Keratinocyte (primary cell): ENCODE measurements around the gene AMDHD2. TPM values are rescaled to one million over a fixed set of nuclear protein-coding genes. Genes with fewer than 3 reads are reported as not detected.
A peak's percentile ranks its signal among the peaks of the same experiment; 100 is the strongest.

ENCODE experiments used
- DNase-seq: peaks from one replicate; pipeline ENCODE4 v3.0.0-alpha.2; 2011; ENCODE audit warnings: low read depth, missing footprints, low spot score
- FAIRE-seq: peaks from 2 replicates; lab custom pipeline; 2011; peaks lifted over from hg19 to GRCh38; lab: Jason Lieb, UNC
- H2AFZ ChIP-seq: 2 replicates; pipeline ENCODE4 v1.6.0; 2012; ENCODE audit warnings: low read length, control low read depth, inconsistent platforms; ENCODE audit not compliant: control insufficient read depth
- H3K27ac ChIP-seq: 2 replicates; pipeline ENCODE4 v1.5.1; 2011; ENCODE audit warnings: low read length; ENCODE audit not compliant: control insufficient read depth, insufficient read depth
- H3K27me3 ChIP-seq: 3 replicates; pipeline ENCODE4 v1.6.0; 2011; ENCODE audit warnings: low read length; ENCODE audit not compliant: control insufficient read depth, insufficient read depth; ENCODE audit errors: extremely low read depth
- H3K36me3 ChIP-seq, 2 experiments: 2 replicates in 1 of 2; 3 replicates in 1 of 2; pipeline ENCODE4 v1.5.1; 2011; ENCODE audit warnings: low read length in 2 of 2, mild to moderate bottlenecking in 1 of 2; ENCODE audit not compliant: control insufficient read depth in 2 of 2, insufficient read depth in 2 of 2; ENCODE audit errors: extremely low read depth in 1 of 2
- H3K4me1 ChIP-seq: 3 replicates; pipeline ENCODE4 v1.5.1; 2011; ENCODE audit warnings: low read length; ENCODE audit not compliant: control insufficient read depth, insufficient read depth; ENCODE audit errors: extremely low read depth
- H3K4me2 ChIP-seq: 3 replicates; pipeline ENCODE4 v1.6.0; 2011; ENCODE audit warnings: low read depth, low read length; ENCODE audit not compliant: control insufficient read depth, insufficient read depth; ENCODE audit errors: extremely low read depth
- H3K4me3 ChIP-seq, 3 experiments: fragments of 200-600 bp in 1 of 3; sonication (generic) in 1 of 3; 2 replicates in 2 of 3; 3 replicates in 1 of 3; pipeline ENCODE4 v1.5.1; 2011 to 2016; ENCODE audit warnings: low read length in 3 of 3, mild to moderate bottlenecking in 3 of 3, control low read depth in 2 of 3, inconsistent platforms in 1 of 3, low read depth in 1 of 3, mixed read lengths in 1 of 3, mixed run types in 1 of 3, moderate library complexity in 1 of 3; ENCODE audit not compliant: control insufficient read depth in 2 of 3, insufficient read depth in 2 of 3; ENCODE audit errors: extremely low read depth in 1 of 3
- H3K79me2 ChIP-seq: 2 replicates; pipeline ENCODE4 v1.6.0; 2012; ENCODE audit warnings: low read length; ENCODE audit not compliant: control insufficient read depth, insufficient read depth
- H3K9ac ChIP-seq: 3 replicates; pipeline ENCODE4 v1.6.0; 2011; ENCODE audit warnings: low read length; ENCODE audit not compliant: control insufficient read depth, insufficient read depth; ENCODE audit errors: extremely low read depth
- H3K9me1 ChIP-seq: 3 replicates; pipeline ENCODE4 v1.6.0; 2011; ENCODE audit warnings: low read length; ENCODE audit not compliant: control insufficient read depth, insufficient read depth; ENCODE audit errors: extremely low read depth
- H3K9me3 ChIP-seq: 2 replicates; pipeline ENCODE4 v1.5.1; 2012; ENCODE audit warnings: low read depth, low read length; ENCODE audit not compliant: control insufficient read depth
- H4K20me1 ChIP-seq: 3 replicates; pipeline ENCODE4 v1.6.0; 2011; ENCODE audit warnings: low read length; ENCODE audit not compliant: control insufficient read depth, insufficient read depth; ENCODE audit errors: extremely low read depth
- CTCF ChIP-seq, 3 experiments: IDR thresholded peaks in 1 of 3; conservative IDR thresholded peaks in 1 of 3; optimal IDR thresholded peaks in 1 of 3; 2 replicates in 2 of 3; 3 replicates in 1 of 3; pipeline versions ENCODE3 to v1.5.1; 2011; ENCODE audit warnings: low read length in 3 of 3, mild to moderate bottlenecking in 3 of 3, moderate library complexity in 2 of 3, control low read depth in 1 of 3, inconsistent platforms in 1 of 3; ENCODE audit not compliant: insufficient read depth in 2 of 3; ENCODE audit errors: extremely low read depth in 1 of 3
- EZH2 ChIP-seq: IDR thresholded peaks from one replicate; pipeline ENCODE4 v1.6.1; 2012; ENCODE audit warnings: inconsistent platforms, mild to moderate bottlenecking, low read length, moderate library complexity
- dilution Hi-C: fragments of 300-500 bp; cut with MboI; formaldehyde crosslinking; loops from one replicate; pipeline ENCODE4 v1.7.0; 2020; ENCODE audit warnings: low sequenced_read_pairs; ENCODE audit not compliant: extremely low pct_ligation_motif_present
- polyA plus RNA-seq, 5 experiments: library from polyadenylated mRNA; depleted of rRNA in 3 of 5; stranded (reverse) in 3 of 5; stranded (forward) in 1 of 5; unstranded in 1 of 5; fragments of >200 nt; gene quantifications; 1 replicate in 1 of 5; 2 replicates in 3 of 5; 3 replicates in 1 of 5; pipeline versions ENCODE4 v1.2.1 to v1.2.3, GENCODE V29; 2011 to 2012; ENCODE audit warnings: missing spikeins in 2 of 5, low read depth in 1 of 5, low replicate concordance in 1 of 5

Gene AMDHD2
- polyA plus RNA-seq, 1 donor (not counting 4 experiments of a cell fraction or from before 2014, with no cell fraction given) = 8.9 TPM

GRCh38 chr16:2473999-2474876, 45.9 kb upstream of the AMDHD2 start:
- Histone ChIP-seq H3K9me1 (no peaks in the 10 kb centered on the region), H3K4me3 (peak overlapping the region; percentile 76 to 88 (median 82)), H3K27ac (peak overlapping the region; percentile 52), H3K79me2 (no peaks in the 10 kb centered on the region), H3K4me2 (peak overlapping the region; percentile 77), H2AFZ (peak overlapping the region; percentile 74), H3K36me3 (peaks cover 0 to under 1% of the 10 kb centered on the region in 2 experiments), H3K27me3 (peaks cover 25% of the 10 kb centered on the region), H3K9me3 (no peaks in the 10 kb centered on the region), H4K20me1 (peaks cover 9% of the 10 kb centered on the region), H3K4me1 (peaks cover 13% of the 10 kb centered on the region), H3K9ac (peak overlapping the region; percentile 75)
- DNase-seq (no peak), FAIRE-seq (no peak)
- TF ChIP-seq CTCF (optimal IDR thresholded peaks at IDR 0.05 in 1 of 3, IDR thresholded peaks at IDR 0.05 in 1 of 3, conservative IDR thresholded peaks at IDR 0.05 in 1 of 3; ENCODE audit: extremely low read depth in 1 of 3, insufficient read depth in 2 of 3, low read length in 3 of 3) (peak in 2 of 3 experiments; percentile 18 to 73), EZH2 (no peak)
- dilution Hi-C loops = no loop called here

GRCh38 chr16:2474877-2475412, 45.2 kb upstream of the AMDHD2 start, which contains the start of gene TBC1D24:
TSS of gene TBC1D24 (plus strand) at chr16:2475127. CDS start at chr16:2496149, 21,022 bp downstream.
- DNase-seq (no peak), FAIRE-seq (no peak)
- no peaks in the 10 kb centered on the region for H3K9me1 ChIP-seq
- H2AFZ ChIP-seq = peak within 1 kb of the TSS; percentile 74
- peak within 1 kb of the TSS; percentile 52 for H3K27ac ChIP-seq
- peaks cover 0 to 1% of the 10 kb centered on the region in 2 experiments for H3K36me3 ChIP-seq
- peaks cover 9% of the 10 kb centered on the region for H4K20me1 ChIP-seq
- H3K9me3 ChIP-seq = no peaks in the 10 kb centered on the region
- peaks cover 21% of the 10 kb centered on the region for H3K27me3 ChIP-seq
- dilution Hi-C loops = no loop called here
- peak within 1 kb of the TSS; percentile 77 for H3K4me2 ChIP-seq
- peak within 1 kb of the TSS; percentile 75 for H3K9ac ChIP-seq
- H3K4me1 ChIP-seq = peaks cover 13% of the 10 kb centered on the region
- peaks cover 1% of the 10 kb centered on the region for H3K79me2 ChIP-seq
- peak within 1 kb of the TSS; percentile 76 to 88 (median 82) for H3K4me3 ChIP-seq
- TF ChIP-seq CTCF (optimal IDR thresholded peaks at IDR 0.05 in 1 of 3, IDR thresholded peaks at IDR 0.05 in 1 of 3, conservative IDR thresholded peaks at IDR 0.05 in 1 of 3; ENCODE audit: extremely low read depth in 1 of 3, insufficient read depth in 2 of 3, low read length in 3 of 3) (no peak), EZH2 (no peak)
